Measurements from ENCODE around the gene SNN.

GRCh38 chr16:11722468-11722808 is 54.2 kb downstream of the SNN start:
- no peak for TF ChIP-seq CTCF (conservative IDR thresholded peaks at IDR 0.05)
- no peak for TF ChIP-seq EZH2 (IDR thresholded peaks at IDR 0.05; ENCODE audit: low read depth)
